ENCODE measurements around the gene GPN3.

DNA sequence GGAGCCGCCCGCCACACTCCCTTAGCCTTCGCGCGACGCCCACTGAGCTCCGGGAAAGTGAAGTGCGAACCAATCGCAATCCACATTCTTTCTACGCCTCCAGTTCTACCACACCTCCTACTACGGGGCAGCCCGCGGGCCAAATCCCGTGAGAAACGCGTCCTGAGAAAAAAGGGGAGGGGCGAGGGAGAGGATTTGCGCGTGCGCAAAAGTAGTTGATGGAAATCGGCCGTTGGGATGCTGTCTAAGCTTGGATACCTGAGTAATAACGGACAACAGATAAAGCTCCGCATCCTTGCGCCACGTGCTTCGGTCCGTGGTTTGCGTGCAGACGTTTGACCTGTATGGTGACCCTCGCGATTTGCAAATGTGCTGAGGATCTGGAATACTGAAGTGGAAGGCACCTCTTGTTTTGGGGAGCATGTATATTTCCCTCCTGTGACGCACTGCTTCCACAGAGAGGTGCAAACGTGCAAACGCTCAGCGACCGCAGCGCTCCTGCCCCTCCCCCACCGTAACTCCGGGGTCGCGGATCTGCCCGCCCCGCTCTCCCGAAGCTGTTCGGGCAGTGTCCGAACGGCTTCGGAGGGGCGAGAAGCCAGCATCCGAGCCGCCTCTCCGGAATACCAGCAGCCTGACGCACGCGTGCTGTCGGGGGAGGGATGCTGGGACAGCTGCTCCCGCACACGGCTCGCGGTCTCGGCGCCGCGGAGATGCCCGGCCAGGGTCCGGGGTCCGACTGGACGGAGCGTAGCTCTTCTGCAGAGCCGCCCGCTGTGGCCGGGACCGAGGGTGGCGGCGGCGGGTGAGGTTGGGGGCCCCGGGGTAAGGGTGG lies at the start of gene GPN3, which contains the start of gene FAM216A:
- TF ChIP-seq, protein P1, sequence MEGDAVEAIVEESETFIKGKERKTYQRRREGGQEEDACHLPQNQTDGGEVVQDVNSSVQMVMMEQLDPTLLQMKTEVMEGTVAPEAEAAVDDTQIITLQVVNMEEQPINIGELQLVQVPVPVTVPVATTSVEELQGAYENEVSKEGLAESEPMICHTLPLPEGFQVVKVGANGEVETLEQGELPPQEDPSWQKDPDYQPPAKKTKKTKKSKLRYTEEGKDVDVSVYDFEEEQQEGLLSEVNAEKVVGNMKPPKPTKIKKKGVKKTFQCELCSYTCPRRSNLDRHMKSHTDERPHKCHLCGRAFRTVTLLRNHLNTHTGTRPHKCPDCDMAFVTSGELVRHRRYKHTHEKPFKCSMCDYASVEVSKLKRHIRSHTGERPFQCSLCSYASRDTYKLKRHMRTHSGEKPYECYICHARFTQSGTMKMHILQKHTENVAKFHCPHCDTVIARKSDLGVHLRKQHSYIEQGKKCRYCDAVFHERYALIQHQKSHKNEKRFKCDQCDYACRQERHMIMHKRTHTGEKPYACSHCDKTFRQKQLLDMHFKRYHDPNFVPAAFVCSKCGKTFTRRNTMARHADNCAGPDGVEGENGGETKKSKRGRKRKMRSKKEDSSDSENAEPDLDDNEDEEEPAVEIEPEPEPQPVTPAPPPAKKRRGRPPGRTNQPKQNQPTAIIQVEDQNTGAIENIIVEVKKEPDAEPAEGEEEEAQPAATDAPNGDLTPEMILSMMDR (IDR thresholded peaks at IDR 0.05; ENCODE audit: low read length), result no peak
- no peak for TF ChIP-seq EZH2 (IDR thresholded peaks at IDR 0.05; ENCODE audit: borderline replicate concordance, low read length)

Measured in OCI-LY1 (cell line).